Activated CD4-positive, alpha-beta T cell treated with anti-CD3 and anti-CD28 coated beads, Interleukin-2, amount 50 U/mL, for 4 hours (primary cell): ENCODE measurements around the gene SMARCD3.

ENCODE experiments used
- DNase-seq, 2 experiments: peaks; one replicate each; pipeline ENCODE4 v3.0.0-alpha.2; 2020

SMARCD3 gene

DNA sequence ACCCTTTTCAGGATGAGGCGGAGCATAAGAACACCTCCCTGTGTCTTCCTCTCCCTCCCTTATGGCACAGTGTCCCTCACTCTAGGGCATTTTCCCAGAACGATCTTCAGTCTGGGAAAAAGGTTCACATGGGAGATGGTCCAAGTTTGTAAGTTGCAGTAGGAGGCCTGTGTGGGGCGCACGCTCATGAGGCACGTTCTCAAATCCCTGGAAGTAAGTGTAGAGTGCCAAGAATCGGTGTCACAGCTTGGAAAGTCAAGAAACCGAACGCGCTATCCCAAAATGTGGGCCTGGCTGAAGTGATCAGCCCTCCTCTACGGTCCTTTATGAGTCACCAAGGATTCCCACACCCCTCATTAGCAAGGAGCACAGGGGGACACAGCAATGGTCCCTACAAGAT lies 23.9 kb upstream of the SMARCD3 start:
- DNase-seq: no peak

DNA sequence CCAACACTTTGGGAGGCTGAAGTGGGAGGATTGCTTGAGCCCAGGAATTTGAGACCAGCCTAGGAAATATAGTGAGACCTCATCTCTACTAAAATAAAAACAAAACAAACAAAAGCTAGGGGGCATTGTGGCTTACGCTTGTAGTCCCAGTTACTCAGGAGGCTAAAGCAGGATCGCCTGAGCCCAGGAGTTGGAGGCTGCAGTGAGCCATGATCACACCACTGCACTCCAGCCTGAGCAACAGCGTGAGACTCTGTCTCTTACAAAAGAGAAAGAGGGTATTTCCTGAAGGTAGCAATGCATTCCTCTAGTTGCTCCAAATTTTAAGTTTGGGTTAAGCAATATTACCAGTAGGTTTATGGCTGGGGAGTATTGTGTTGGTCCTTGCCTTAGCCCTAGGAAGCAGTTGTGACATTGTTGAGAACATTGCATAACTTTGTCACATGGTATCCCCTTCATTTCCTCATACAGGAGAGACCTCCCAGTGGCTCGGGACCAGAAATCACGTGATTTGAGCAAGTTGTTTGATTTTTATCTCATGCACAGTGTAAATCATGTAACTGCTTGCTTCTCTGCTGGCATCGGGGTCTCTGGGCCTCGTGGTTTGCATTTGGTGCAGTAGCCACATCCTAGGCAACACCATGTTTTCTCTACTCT lies 23.3 kb upstream of the SMARCD3 start:
- no peak for DNase-seq

GRCh38 chr7:151269511-151269910 lies 21.0 kb upstream of the SMARCD3 start:
- no peak for DNase-seq

- no peak for DNase-seq
Measured at GRCh38 chr7:151265351-151265931, 16.9 kb upstream of the SMARCD3 start.

- DNase-seq: no peak
Measured at GRCh38 chr7:151264615-151265014, 16.1 kb upstream of the SMARCD3 start.

GRCh38 chr7:151261529-151261928 lies 13.0 kb upstream of the SMARCD3 start:
- DNase-seq: no peak

- no peak for DNase-seq
Measured at GRCh38 chr7:151260883-151261282, 12.4 kb upstream of the SMARCD3 start.

DNA sequence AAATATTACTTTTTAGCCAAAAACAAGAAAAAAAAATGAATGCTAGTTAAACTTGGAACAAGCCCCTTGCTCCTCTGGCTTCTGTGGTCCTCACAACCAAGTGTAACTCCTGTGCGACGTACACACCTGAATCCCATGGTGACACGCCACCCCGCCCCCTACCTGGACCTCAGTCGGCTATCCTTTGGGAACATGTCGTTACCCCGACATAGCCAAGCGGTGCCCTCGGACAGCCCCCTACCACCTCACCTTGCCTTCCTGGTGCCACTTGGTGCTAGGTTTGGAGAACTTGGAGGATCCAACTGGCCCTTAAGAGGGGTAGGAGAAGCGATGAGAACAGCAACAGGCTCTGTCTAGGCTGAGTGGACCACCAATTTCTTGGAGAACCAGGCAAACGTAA lies 12.0 kb upstream of the SMARCD3 start:
- DNase-seq: no peak

- no peak for DNase-seq
Measured at GRCh38 chr7:151257990-151258389, 9.5 kb upstream of the SMARCD3 start.

GRCh38 chr7:151256410-151257045 lies 8.0 kb upstream of the SMARCD3 start:
- no peak for DNase-seq

- no peak for DNase-seq
Measured at GRCh38 chr7:151255390-151255789, 6.9 kb upstream of the SMARCD3 start.

GRCh38 chr7:151254851-151255250 lies 6.4 kb upstream of the SMARCD3 start:
- DNase-seq: no peak

- no peak for DNase-seq
Measured at GRCh38 chr7:151254316-151254715, 5.8 kb upstream of the SMARCD3 start.

DNA sequence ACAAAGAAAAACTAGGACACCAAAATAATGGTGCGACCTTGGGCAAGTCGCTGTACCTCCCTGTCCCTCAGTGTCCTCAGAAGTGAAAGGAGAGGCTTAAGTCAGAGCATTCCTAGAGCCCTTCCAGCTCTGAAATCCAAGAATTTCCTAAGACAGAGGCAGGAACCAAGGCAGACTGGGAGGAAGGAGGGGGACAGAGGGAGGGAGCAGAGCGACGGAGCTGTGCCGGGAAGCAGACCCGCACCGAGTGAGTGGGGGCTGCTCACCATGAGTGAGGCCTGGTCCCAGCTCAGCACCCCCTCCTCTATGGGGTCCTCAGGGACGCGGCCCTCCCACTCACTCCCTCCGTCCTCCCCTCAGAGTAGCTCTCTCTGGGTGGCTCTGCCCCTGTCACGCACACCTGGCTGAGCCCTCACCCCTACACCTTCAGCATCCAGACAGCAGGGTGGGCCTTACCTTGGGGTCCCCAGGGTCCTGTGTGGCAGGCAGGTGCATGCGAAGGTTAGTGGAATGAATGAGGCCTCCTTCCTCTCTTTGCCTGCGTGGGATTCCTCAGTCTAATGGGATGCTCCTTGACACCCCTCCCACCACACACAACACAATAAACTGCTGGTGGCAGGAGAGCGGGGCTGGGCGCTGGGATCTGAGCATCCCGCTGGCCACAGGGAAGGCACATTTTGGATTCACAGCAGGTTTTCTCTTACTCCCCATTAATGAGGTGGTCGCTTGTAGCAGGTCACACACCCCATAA lies 4.6 kb upstream of the SMARCD3 start:
- no peak for DNase-seq

DNA sequence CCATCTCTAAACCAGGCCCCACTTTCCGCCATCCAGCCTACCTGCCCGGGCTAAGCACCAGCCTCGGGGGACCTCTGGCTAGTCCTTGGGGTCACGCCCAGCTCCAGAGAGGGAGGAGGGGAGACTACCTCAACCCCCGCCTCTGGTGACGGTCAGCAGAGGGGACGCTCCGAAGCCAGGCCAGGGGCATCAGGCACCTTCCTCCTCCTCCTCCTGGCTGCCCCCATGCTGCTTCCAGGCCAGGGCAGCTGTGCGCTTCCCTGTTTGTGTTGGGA lies 4.0 kb upstream of the SMARCD3 start:
- no peak for DNase-seq

GRCh38 chr7:151251689-151252560 lies 3.4 kb upstream of the SMARCD3 start:
- no peak for DNase-seq

GRCh38 chr7:151251328-151251688 lies 2.8 kb upstream of the SMARCD3 start:
- DNase-seq: no peak

GRCh38 chr7:151250181-151251132 lies 2.0 kb upstream of the SMARCD3 start:
- DNase-seq: no peak

DNA sequence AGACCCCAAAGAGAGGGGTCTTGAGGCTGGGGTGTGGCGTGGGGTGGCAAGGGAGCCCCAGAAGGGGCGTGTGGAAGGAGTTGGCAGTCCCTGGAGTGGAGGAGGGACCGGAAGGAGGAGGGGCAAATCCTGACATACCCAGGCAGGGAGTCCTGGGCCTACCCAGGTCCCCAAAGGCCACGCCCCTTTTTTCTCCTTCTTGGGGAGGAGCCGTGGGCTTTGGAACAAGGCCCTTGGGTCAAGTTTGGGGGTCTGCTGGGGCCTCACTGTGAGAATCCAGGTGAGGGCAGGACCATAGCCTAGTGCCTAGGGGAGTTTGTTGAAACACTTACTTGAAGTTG lies 1.2 kb upstream of the SMARCD3 start:
- no peak for DNase-seq

DNA sequence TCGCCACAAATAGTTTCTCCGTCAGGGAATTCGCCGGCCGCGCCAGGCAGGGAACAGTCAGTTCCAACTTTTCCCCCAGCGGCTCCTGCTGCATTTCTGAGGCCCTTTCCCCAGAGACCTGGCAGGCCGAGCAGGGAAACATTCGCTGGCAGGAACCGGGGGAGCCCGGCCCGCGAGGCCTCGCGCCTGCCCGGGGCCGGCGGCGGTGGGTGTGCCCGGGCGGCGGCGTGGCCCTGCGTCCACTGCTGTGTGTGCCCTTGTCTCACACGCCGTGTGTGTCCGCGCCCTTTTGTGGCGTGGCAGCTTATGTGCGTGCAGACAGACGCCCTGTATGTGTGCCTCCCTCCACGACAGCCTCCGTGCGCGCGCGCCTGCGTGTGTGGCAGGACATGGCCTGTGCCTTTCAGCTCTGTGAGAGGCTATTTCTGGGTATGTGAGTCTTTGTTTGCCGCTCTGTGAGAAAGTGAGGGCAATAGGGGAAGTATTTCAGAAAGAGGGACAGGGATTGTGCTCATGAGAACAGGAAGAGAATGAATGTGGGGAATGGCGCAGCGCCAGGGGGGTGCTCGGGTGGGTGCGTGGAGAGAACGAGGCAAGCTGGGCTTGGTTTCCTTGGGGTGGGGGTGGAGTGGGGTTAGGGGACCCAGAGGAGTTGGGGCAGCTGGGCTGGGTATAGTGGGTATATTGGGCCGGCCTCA lies 689 bp upstream of the SMARCD3 start:
- DNase-seq: no peak

DNA sequence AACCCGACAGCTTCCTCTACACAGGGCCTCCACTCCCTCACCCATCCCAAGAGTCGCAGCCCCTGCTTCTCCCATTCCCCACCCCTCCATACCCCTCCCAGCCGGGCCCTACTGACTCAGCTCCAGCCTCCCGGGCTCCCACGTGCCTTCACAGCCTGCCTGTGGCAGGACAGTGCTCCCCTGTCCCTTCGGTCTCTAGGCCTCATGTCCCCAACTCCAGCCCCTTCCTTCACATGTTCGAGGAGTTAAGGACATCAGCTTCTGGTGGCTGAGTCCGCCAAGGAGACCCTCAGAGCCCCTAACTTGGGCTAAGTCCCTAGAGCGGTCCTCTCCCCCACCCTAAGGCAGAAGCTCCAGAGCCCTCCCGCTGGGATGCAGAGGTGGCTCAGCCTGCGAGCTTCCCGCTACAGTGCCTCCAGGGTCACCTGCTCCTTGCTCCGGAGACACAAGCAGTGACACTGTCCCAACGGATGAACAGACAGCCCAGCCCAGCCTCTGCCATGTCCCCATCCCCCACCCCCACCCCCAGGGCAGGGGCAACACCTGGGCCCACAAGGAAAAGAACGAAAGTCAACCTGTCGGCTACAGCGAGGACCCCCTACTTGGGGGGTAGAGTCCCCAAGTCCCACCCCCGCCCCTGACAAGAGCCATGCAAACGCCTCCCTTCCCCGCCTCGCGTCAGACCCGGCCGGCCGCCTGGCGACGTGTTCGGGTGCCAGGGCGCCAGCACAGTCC lies 716 bp downstream of the SMARCD3 start:
- no peak for DNase-seq
